B cell (primary cell): Measurements from ENCODE around the gene ATP6V1F.

Experiments used
- EZH2 ChIP-seq: IDR thresholded peaks from 2 replicates; pipeline ENCODE4 v1.6.1; 2012; ENCODE audit warnings: borderline replicate concordance, low read depth, mild to moderate bottlenecking, moderate library complexity, low read length; ENCODE audit not compliant: insufficient read depth, poor library complexity, severe bottlenecking
- TF ChIP-seq, protein P1 (sequence below): fragments of 200-600 bp; IDR thresholded peaks from one replicate; pipeline ENCODE4 v1.8.0; 2022; ENCODE audit warnings: antibody characterized with exemption, mild to moderate bottlenecking

DNA sequence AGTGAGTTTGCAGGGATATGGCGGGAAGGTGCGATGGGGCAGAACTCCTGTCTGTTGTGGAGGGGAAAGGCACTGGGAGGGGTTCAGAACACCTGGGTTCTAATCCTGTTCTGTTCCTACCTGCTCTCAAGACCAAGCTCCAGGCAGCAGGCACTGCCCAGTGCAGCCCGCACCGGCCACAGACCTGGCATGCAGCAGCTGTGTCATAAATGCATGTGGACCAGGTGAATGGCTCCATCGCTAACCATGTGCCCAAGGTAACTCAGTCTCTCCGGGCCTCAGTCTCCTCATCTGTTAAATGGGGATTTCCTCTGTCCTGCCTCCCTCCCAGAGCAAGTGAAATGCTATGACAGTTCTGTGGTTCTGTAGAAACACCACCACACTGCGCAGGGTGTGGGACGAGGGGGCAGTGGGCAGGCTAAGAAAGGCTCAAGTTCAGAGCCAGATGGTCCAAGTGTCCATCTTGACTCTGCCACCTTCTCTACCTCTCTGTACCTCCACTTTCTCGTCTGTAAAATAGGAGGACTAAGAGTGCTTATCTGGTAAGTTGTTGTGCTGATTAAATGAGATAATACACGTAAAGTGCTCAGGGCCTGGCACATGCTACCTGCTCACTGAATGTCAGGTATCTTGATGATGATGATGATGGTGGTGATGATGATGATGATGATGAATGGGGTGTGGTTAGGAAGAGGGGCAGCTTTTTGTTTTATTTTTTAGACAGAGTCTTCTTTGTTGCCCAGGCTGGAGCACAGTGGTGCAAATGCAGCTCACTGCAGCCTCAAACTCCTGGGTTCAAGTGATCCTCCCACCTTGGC, 22.9 kb downstream of the ATP6V1F start:
- TF ChIP-seq, protein P1, sequence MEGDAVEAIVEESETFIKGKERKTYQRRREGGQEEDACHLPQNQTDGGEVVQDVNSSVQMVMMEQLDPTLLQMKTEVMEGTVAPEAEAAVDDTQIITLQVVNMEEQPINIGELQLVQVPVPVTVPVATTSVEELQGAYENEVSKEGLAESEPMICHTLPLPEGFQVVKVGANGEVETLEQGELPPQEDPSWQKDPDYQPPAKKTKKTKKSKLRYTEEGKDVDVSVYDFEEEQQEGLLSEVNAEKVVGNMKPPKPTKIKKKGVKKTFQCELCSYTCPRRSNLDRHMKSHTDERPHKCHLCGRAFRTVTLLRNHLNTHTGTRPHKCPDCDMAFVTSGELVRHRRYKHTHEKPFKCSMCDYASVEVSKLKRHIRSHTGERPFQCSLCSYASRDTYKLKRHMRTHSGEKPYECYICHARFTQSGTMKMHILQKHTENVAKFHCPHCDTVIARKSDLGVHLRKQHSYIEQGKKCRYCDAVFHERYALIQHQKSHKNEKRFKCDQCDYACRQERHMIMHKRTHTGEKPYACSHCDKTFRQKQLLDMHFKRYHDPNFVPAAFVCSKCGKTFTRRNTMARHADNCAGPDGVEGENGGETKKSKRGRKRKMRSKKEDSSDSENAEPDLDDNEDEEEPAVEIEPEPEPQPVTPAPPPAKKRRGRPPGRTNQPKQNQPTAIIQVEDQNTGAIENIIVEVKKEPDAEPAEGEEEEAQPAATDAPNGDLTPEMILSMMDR = no peak
- no peak for TF ChIP-seq EZH2
